Left lung (tissue), 10 donors: ENCODE measurements around the gene FAM217B. TPM values are rescaled to one million over a fixed set of nuclear protein-coding genes. Genes with fewer than 3 reads are reported as not detected.

Experiments used
- ATAC-seq: fragments of 200-7000 bp; cut with Tn5 transposase; one replicate; pipeline ENCODE4 v1.9.1; 2020; ENCODE audit warnings: moderate library complexity
- DNase-seq, 4 donors: peaks; one replicate each; pipeline ENCODE4 v3.0.0-alpha.2; 2013 to 2020
- H3K27ac ChIP-seq, 2 donors: fragments of 200-600 bp; sonication (generic) in 1 of 2; one replicate each; pipeline versions ENCODE4 v1.5.0 to v1.8.0; 2020 to 2021
- H3K27me3 ChIP-seq, 2 donors: fragments of 200-600 bp; sonication (generic) in 1 of 2; one replicate each; pipeline versions ENCODE4 v1.5.0 to v1.8.0; 2020 to 2021
- H3K36me3 ChIP-seq, 2 donors: fragments of 200-600 bp; sonication (generic) in 1 of 2; one replicate each; pipeline versions ENCODE4 v1.5.0 to v1.8.0; 2020 to 2021
- H3K4me1 ChIP-seq, 2 donors: fragments of 200-600 bp; one replicate each; pipeline ENCODE4 v1.8.0; 2021
- H3K4me3 ChIP-seq, 2 donors: fragments of 200-600 bp; sonication (generic) in 1 of 2; one replicate each; pipeline versions ENCODE4 v1.5.0 to v1.8.0; 2020 to 2021; ENCODE audit warnings: mild to moderate bottlenecking in 1 of 2
- H3K9me3 ChIP-seq, 2 donors: fragments of 200-600 bp; sonication (generic) in 1 of 2; one replicate each; pipeline versions ENCODE4 v1.5.0 to v1.8.0; 2020 to 2021
- intact Hi-C, 2 donors: fragments of 100-400 bp; cut with DNase I; formaldehyde crosslinking; loops; one replicate each; pipeline versions ENCODE4 v1.11.2 to v1.14.2; 2022
- polyA plus RNA-seq, 6 donors: library from polyadenylated mRNA; unstranded; fragments of 120-200 nt; gene quantifications; one replicate each; pipeline ENCODE4 v1.2.1, GENCODE V29; 2013; ENCODE audit not compliant: insufficient read length in 6 of 6
- total RNA-seq, 2 donors: library from RNA; stranded (reverse); fragmentation: NEBNext Ultra II Directional; extraction: Animal tissue kit (Norgen Biotek cat#: 25700); gene quantifications; one replicate each; pipeline ENCODE4 v1.2.1, GENCODE V29; 2021
- TF ChIP-seq, protein P1 (sequence below), 2 donors: fragments of 200-600 bp; sonication (generic) in 1 of 2; IDR thresholded peaks; one replicate each; pipeline versions ENCODE4 v1.5.0 to v1.8.0; 2021; ENCODE audit warnings: antibody characterized with exemption in 2 of 2
- donor health status: DM: no; HTN: yes; CAD: no.
- donor health status: DM: no; HTN: no; CAD: no.

The FAM217B gene
- total and polyA plus RNA-seq, 8 donors: 15.6 to 23.0 (median 20.0) TPM

DNA sequence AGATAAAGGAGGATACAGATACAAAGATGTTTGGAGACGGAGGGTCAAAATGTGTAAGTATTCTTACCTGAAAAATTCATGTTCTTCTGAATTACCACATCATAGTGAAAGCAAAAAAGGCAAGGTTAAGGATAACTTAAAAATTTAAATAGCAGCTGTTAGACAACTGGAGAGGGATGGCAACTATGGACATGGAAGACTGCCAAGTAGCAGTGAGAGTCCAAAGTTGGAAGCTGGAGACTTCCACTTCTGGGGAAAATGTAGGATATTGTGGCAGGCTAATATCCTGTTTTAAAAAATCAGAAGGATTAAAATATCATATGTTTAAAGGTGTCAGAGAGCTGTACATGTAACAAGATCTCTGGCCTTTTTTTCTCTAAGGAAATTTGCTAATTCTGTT lies 36.6 kb upstream of the FAM217B start:
- intact Hi-C loops: no loop called here

GRCh38 chr20:59908855-59909254 lies 31.3 kb upstream of the FAM217B start:
- Histone ChIP-seq H3K36me3 (no peaks in the 10 kb centered on the region), H3K27me3 (no peaks in the 10 kb centered on the region), H3K4me3 (no peak overlapping the region), H3K4me1 (no peaks in the 10 kb centered on the region), H3K27ac (no peak overlapping the region), H3K9me3 (no peaks in the 10 kb centered on the region)
- ATAC-seq: no peak
- no peak for DNase-seq
- TF ChIP-seq, protein P1, sequence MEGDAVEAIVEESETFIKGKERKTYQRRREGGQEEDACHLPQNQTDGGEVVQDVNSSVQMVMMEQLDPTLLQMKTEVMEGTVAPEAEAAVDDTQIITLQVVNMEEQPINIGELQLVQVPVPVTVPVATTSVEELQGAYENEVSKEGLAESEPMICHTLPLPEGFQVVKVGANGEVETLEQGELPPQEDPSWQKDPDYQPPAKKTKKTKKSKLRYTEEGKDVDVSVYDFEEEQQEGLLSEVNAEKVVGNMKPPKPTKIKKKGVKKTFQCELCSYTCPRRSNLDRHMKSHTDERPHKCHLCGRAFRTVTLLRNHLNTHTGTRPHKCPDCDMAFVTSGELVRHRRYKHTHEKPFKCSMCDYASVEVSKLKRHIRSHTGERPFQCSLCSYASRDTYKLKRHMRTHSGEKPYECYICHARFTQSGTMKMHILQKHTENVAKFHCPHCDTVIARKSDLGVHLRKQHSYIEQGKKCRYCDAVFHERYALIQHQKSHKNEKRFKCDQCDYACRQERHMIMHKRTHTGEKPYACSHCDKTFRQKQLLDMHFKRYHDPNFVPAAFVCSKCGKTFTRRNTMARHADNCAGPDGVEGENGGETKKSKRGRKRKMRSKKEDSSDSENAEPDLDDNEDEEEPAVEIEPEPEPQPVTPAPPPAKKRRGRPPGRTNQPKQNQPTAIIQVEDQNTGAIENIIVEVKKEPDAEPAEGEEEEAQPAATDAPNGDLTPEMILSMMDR (IDR thresholded peaks at IDR 0.05): no peak
- intact Hi-C loops: no loop called here

More for the DNA sequence above, 36.6 kb upstream of the FAM217B start:
- H3K4me1 ChIP-seq: no peaks in the 10 kb centered on the region
- H3K9me3 ChIP-seq: no peaks in the 10 kb centered on the region
- peak in 2 of 4 donors; percentile 15 to 28 for DNase-seq
- TF ChIP-seq, protein P1 (IDR thresholded peaks at IDR 0.05): no peak
- no peak overlapping the region for H3K27ac ChIP-seq
- H3K4me3 ChIP-seq: no peak overlapping the region
- no peaks in the 10 kb centered on the region for H3K27me3 ChIP-seq
- no peaks in the 10 kb centered on the region for H3K36me3 ChIP-seq
- ATAC-seq: no peak

DNA sequence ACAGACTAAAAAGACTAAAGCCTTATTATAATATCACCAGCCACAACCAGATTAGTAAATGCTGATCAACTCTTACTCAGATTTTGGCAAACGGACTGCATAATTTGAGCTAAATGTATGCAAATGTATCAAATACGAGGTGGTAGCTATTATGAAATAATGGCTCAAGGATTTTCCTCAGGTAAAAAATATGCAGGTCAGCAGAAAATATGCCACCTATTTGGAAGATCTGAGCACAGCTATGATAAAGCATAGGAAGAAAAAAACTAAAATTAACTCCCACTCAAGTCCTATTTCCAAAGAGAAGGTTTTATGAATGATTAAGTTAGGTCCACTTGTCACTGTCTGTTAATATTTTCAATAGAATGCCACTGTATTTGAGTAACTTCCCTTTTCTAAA lies 29.1 kb upstream of the FAM217B start:
- Histone ChIP-seq H3K9me3 (no peaks in the 10 kb centered on the region), H3K27ac (no peak overlapping the region), H3K4me1 (no peaks in the 10 kb centered on the region), H3K4me3 (no peak overlapping the region), H3K36me3 (no peaks in the 10 kb centered on the region), H3K27me3 (no peaks in the 10 kb centered on the region)
- no peak for ATAC-seq
- intact Hi-C loops: no loop called here
- no peak for DNase-seq
- TF ChIP-seq, protein P1 (IDR thresholded peaks at IDR 0.05): no peak

- H3K27ac ChIP-seq: no peak overlapping the region
- TF ChIP-seq, protein P1 (IDR thresholded peaks at IDR 0.05): no peak
- intact Hi-C loops: no loop called here
- H3K36me3 ChIP-seq: no peaks in the 10 kb centered on the region
- H3K27me3 ChIP-seq: no peaks in the 10 kb centered on the region
- H3K4me1 ChIP-seq: no peaks in the 10 kb centered on the region
- H3K4me3 ChIP-seq: no peak overlapping the region
- no peak for DNase-seq
- ATAC-seq: no peak
- H3K9me3 ChIP-seq: no peaks in the 10 kb centered on the region
Observed at GRCh38 chr20:59912609-59913008, 27.6 kb upstream of the FAM217B start.

DNA sequence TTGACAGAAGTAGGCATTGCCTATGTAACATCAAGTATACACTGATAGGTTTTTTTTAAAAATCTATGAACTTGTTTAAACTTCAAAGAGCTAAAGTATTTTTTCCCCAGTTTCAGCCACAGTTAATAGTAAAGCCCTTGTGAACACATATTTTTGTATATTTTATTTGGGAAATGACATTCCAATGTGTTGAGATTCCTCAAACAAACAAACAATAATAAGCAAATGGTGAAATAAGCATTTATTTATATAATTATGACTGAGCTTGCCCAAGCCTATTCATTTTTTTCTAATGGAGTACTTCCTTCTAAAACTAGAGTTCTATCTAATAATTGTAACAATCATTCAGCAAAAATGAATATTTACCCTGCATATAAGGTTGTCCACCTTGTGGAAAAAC lies 19.2 kb upstream of the FAM217B start:
- TF ChIP-seq, protein P1 (IDR thresholded peaks at IDR 0.05): no peak

More for the DNA sequence above, 19.2 kb upstream of the FAM217B start:
- H3K27ac ChIP-seq: no peak overlapping the region
- H3K9me3 ChIP-seq: no peaks in the 10 kb centered on the region
- H3K27me3 ChIP-seq: no peaks in the 10 kb centered on the region
- DNase-seq: no peak
- ATAC-seq: no peak
- no peaks in the 10 kb centered on the region for H3K36me3 ChIP-seq
- no peak overlapping the region for H3K4me3 ChIP-seq
- no peaks in the 10 kb centered on the region for H3K4me1 ChIP-seq
- intact Hi-C loops: no loop called here
